GM19372 (cell line): ENCODE measurements around the gene CHTF18.
"Not testable (repeated sequence)": the region's sequence is repeated elsewhere in the genome, so short reads cannot be mapped to it uniquely, and the experiment has no call there.

Source experiments
- ATAC-seq: cut with Tn5 transposase; IDR thresholded peaks from one replicate; pipeline ENCODE4 v1.9.1; 2021; ENCODE audit warnings: mild to moderate bottlenecking, low read depth, moderate library complexity; ENCODE audit not compliant: unreplicated experiment

Gene CHTF18

DNA sequence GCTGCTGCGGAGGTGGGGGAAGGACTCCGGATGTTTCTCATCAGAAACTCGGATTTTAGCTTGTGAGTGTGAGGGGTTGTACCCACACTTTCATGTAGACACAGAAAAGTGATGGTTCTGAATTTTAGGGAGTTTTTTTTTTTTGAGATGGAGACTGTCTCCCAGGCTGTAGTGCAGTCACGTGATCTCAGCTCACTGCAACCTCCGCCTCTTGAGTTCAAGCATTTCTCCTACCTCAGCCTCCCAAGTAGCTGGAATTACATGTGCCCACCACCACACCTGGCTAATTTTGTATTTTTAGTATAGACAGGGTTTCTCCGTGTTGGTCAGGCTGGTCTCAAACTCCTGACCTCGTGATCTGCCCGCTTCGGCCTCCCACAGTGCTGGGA, 34.5 kb downstream of the CHTF18 start:
- ATAC-seq = no peak

DNA sequence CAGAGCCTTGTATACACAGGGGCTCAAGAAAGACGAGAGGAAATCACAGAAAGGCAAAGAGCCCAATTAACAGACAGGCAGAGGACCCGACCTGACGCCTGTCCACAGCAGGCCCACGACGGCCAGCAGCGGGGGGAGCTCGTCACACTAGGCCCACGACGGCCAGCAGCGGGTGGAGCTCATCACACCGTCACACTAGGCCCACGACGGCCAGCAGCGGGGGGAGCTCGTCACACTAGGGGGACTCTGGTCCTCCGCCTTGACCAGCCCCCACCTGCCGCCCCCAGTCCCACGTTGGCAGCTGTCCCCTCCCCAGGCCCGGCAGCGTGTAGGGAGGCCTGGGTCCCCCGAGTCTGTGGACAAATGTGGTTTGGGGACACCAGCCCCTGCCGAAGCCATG, 35.8 kb downstream of the CHTF18 start:
- ATAC-seq = no peak

DNA sequence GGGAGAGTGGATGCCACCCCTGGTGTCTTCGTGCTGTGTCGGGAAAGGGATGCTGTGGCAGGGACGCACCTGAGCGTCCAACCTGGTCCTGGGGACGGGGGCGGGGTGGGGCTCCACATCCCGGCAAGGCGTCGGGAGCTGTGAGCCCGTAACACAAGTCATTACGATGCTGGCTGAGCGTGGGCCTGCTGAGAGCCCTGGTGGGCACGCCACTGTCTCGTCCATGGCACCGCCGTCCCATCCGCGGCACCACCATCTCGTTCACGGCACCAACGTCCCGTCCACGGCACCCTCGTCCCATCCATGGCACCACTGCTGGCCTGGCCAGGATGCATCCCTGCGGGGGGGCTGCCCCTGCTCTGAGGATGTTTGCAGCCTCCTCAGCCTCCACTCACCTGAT, 36.2 kb downstream of the CHTF18 start:
- no peak for ATAC-seq

DNA sequence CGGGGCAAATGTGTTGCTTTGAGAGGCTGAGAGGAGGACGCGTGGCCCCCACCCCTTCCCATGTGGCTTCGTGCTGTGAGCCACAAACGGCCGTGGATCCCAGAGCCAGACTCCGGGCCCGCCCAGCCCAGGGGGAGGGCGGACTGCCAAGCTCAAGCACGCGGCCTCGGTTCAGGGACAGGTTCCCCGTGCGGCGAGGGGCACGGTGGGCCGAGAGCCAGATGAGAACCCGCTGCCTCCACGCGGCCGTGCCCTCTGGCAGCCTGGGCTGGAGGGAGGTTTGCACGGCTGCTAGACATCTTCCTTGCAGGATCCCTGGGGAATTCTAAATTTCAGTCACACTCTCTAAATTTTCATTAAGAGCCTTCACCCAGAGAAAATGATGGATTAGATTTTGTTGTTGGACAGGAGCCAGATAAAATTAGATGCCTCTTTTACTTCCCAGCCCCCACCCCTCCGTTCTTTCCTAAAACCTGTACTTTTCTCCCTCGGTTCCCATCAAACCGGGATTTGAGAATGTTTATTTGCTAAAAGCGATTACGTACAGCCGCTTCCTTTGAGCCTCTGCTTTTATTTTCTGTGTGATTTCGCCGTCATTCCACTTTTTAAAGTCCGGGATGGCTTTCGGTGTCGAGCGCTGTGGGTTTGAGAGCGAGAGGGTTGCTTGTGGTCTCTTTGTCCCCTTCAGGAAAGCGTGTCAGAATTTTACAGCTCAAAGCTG, 37.1 kb downstream of the CHTF18 start:
- ATAC-seq = no peak

DNA sequence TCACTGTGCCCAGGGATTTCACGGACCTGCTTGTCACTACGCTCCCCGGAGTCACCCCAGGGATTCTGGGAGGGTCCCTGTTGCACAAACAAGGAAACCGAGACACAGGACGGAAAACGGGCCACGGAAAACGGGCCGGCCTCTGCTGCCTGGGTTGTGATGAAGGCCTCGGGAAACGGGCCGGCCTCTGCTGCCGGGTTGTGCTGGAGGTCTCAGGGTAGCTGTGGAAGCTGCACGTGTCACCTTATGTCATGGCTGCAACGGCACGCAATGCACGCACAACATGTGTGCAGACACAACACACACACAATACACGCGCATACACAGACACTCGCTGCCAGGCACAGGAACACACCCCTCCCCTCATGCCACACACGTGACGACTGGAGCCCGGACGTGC, 39.1 kb downstream of the CHTF18 start:
- no peak for ATAC-seq

DNA sequence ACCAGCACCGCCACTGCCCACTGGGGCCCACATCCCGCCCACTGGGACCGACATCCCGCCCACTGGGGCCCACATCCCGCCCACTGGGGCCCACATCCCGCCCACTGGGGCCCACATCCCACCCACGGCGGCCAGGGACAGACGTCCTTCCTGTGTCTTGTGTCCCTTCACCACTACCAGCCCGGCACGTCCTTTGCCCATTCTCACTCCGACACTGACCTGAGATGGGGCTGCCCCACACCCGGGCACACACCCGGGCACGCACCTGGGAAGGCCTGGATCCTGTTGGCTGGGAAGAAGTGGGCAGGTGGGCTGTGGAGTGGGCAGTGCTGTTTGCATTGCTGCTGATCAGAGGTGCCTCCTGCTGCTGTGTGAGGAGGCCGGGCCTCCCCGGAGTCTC, 40.5 kb downstream of the CHTF18 start:
- ATAC-seq = no peak

DNA sequence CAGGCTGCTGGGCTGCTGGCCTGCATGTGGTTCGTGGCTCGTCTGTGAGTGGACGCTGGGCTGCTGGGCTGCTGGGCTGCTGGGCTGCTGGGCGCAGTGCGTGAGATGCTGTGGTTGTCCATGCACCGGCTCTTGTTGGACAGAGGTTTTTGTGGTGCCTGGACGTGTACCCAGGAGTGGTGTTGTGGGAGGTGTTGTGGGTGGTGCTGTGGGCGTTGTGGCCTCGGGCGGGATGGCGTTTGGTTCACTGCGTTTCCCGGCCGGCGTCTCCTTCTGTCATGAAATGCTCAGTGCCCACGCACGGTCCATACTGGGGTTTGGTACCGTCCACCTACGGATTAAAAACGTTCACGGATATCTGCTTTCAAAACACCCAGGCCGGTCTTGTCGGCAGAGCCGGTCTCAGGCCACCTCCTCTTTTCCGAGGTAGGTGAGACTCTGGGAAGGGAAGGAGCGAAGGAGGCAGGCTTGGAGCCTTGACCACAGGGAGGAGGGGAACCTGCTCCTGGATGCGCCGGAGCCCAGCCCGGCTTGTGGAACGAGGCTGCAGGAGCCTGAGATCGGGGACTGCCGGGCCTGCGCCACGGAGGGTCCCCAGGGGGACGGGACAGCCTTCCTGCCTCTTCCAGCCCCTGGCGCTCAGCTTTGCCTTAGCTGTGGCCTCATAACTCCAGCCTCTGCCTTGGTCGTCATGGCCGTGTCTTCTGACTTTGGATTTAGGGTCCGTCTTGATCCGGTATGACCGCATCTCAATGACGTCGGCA, 41.9 kb downstream of the CHTF18 start:
- no peak for ATAC-seq

DNA sequence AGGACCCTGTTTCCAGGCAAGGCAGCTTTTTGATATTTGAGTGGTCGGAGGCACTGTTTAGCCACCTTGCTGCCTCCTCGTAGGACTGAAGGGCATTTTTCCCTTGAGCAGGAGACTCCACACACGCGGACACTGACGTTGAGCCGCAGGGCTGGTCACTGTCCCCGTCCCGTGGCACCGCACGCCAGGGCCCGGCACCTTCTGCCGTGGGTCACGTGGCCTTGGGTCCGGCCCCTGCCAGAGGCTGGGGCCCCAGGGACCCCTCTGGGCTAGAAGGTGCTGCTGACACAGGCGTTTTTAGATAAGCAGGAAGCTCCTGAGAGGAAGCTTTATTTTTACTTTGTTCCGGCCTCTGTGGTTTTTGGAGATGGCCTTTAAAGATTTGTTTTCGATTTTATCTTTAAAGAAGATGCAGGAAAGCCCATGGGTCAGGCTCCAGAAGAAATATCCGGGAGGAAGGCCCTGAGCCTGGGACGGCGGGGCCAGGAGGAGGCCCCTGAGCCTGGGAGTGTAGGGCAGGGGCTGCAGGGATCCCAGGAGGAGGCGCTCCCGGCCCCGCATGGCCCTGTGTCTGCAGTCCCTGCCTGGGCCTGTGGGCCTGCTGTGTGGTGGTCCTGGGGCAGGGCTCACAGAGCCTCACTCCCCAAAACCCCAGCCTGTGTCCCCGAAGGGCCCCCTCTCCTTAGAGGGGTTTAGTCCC, 42.6 kb downstream of the CHTF18 start:
- no peak for ATAC-seq

DNA sequence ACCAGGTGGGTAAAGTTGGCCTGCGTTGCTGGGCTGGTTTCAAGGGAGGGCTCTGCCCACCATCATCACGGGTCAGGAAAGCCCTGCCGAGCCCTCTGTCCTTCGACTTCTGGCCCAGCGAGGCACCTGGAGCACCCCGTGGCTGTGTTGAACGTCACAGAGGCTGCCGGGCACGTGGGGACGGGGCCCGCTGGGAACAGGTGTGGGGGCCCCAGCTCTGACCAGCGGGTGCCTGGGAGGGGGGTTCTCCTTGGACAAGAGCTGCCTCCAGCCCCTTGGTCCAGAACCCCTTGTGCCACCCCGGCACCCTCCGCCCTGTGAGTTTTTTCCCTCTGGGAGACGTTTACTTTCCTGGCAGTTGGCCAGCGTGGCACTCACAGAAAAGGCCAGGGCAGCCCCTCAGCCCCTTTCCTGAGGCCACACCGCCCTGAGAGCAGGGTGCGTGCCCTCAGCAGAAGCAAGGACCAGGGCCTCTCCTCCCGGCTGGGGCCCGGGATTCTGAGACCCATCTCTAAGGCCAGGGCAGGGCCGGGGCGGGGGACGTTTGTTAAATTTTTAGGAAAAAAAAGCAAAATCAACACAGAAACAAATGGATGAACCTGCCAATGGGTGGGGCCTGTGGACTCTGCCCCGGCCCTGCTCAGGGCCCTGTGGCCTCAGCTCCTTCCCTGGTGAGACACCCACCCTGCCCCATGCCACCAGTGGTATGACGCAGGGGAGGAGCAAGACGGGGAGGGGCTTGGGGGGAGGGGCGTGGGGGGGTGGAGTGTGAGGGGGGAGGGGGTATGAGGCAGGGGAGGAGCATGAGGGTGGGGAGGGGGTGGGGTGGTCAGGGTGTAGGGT, 43.4 kb downstream of the CHTF18 start:
- no peak for ATAC-seq

DNA sequence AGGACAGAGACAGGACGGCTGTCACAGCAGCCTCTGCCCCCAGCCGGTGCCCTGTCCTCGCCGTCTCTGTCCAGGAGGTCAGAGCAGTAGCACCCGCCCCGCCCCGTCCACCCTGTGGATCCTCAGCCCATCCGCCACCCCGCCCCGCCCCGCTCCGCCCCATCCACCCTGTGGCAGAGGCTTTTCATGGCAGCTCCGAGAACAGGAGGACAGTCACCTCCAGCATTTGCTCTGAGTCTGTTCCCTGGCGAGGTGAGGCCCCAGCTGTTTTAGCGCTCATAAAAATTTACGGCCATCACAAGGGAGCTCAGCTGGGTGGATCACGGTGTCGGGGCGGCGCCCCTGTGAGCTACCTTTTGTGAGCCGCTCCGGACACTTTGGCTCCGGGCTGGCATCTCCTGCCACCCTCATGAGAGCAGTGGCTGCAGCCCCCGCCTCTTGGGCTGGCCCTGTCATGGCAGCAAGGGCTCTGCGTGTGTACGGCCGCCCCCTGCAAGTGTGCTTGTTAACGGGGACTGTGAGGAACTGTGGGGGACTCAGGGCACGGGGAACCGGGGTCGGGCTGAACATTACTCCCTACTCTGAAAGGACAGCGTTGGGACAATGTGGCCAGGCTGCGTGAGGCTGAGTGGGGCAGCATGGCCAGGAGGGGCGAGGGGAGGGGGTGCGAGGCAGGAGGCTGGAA, 44.4 kb downstream of the CHTF18 start:
- ATAC-seq = no peak

DNA sequence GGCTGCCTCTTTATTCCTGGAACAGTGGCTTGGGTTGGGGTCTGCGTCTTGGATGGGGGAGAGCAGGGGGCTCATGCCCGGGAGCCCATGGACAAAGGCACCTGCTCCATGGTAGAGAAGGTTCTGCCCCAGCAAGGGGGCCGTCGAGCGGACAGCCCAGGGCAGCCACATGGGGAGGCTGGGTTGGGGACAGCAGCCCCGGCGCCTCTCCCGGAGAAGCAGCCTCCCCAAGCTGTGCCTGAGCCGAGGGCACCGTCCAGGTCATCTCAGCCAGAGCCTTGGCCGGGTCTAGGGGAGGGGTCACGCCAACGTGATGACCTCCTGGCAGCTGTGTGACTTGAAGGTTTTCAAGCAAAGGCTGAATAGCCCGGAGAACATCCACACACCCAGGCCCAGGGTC, 45.0 kb downstream of the CHTF18 start:
- ATAC-seq = no peak

DNA sequence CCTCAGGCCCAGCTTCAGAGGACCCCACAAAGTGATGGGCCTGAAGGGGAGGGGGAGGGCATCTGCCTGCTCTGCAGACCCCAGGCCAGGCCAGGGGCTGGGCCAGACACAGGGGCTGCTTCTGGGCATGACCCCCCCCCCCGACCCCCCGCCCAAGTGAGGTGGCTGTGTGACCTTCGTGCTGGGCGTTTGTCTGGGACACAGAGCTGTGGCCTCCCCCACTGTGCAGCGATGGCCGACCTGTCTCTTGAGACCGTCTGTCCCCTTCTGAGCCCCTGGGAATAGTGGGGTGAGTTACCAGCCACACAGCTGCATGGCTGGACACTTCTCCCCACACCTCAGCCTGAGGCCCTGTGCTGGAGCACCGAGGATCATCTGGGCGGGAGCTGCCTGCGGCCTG, 47.0 kb downstream of the CHTF18 start:
- ATAC-seq = no peak

DNA sequence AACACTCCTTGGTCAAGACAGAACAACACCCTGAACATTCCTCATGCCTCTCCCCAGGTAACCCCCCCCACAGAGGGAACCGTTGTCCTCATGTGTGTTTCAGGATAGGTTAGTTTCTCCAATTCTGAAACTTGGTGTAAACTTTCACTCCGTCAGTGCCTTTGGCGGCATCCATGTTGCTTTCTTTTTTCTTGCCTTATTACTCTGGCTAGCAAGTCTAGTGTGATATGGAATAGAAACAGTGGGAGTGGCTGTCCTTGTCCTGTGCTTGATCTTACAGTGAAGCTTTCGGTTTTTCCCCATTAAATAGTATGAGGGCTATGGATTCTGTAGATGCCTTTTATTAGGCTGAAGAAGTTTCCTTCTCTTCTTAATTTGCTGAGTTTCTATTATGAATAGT, 47.8 kb downstream of the CHTF18 start:
- no peak for ATAC-seq

DNA sequence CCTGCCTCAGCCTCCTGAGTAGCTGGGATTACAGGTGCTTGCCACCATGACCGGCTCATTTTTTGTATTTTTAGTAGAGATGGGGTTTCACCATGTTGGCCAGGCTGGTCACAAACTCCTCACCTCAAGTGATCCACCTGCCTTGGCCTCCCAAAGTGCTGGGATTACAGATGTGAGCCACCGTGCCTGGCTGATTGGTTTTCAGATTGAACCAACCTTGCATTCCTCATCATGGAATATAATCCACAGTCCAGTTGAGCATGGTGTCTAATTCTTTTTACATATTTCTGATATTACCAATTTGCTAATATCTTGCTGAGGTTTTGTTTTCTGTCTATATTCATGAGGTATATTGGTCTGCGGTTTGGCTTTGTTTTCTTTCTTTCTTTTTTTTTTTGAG, 48.4 kb downstream of the CHTF18 start:
- ATAC-seq = not testable (repeated sequence)

DNA sequence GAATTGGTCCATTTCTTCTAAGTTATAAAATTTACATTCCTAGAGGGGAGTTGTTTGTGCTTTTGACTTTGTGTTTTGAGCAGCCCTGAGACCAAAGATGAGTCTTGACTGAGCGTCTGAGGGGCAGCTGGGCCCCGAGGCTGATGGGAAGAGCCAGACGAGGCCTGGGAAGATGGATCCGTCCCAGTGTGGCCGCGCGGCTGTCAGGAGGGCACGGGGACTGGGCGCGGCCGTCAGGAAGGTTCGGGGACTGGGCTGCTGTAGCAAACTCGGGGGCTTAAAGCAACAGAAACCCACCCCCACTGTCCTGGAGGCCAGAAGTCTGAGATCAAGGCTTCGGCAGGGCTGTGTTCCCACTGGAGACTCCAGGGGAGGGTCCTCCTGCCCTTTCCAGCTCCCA, 50.3 kb downstream of the CHTF18 start:
- no peak for ATAC-seq

DNA sequence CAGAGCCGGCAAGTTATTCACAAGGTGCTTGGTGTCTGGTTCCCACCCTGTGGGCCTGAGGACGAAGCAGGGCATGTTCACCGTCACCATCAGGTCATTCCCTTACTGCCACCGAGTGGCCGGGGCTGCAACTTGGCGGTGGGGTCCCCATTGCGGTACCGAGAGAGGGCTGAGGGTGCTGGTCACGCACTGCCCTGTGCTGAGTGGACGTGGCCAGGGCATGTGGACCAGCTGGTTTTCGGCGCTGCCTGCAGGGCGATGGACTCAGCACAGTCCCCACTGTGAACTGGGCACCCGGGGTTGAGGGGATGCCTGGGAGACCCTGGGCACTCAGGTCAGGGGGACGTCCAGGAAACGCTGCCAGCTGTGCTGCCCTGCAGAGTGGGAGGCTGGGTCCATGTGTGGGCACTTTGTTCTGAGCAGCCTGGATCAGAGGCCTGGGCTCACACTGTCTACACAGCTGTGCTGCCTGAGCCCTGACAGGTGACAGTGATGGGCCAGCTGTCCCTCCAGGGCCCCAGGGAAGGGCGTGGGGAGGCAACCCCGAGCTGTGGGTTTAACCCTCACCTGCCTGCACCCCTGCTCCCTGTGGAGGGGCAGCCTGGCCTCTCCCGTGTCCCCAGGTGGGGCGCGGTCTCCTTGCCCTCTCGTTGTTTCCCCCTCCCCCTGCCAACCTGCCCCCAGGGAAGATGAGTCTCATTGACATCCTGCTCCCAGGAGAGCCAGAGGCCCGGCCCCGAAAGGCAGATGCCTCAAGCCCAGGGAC, 51.4 kb downstream of the CHTF18 start:
- ATAC-seq = no peak

DNA sequence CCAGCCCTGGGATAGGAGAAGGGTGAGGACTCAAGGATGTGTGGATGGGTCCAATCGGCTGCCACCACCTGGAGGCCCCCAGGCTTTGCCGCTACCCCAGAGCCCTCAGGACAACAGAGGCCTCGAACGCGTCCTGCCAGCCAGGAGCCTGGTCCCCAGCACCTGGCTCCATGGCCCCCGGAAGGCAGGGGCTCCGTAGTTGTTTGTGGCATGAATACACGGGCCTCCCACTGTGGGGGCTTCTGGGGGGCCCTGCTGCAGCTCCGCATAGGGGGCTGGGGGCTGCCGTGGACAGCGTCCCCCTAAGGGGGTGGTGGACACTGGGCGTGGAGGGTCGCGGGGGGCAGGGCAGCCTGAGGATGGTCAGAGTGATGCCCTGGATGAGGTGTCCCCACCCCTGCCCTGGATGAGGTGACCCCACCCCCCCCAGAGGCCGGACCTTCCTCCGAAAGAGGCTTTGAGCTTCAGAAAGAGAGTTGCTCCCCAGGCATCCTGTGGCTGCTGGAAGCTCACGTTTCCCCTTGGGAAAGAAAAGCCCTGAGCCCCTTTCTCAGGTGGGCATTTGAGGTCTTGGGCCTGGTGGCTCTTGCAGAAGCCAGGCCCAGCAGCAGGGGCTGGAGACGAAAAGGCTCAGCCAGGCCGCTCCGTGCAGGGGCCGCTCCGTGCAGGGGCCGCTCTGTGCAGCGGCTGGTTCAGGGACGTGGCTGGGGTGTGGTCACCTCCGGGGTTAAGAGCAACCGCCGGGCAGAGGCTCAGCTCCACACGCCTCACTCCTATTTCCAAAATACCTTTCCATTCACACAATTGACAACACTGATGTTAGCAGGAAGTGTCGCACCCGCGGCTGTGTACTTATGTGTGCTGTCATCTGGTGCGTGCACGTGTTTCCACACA, 52.4 kb downstream of the CHTF18 start:
- ATAC-seq = no peak

DNA sequence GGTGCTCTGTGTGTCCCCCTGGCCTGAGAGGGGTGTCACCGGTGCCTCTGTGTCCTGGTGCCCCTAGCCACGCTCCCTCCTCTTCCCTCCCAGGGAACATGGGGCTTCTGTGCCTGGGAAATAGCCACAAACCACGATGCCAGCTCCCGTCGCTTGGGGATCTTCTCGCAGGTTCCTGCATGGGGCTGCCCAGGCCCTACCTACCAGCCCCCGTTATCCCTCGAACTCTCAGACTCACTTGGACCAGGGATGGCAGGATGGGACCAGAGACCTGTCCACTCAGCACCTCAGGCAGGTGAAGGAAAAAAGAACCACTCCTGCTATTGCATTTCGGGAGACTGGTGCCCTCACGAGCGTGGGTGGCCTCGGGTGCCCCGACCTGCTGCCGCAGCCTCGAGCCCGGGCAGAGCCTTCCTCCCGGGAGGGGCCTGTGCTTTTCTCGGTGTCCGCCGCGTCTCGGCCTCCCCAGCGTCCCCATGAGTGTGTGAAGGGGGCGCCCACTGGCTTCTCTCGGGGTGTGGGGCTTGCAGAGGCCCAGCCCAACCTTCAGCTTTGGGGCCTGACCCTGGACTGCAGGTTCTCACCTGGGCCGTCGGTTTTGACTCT, 53.1 kb downstream of the CHTF18 start:
- ATAC-seq = no peak
